ENCODE results near the gene BRAT1.
"Not testable (repeated sequence)": the region's sequence is repeated elsewhere in the genome, so short reads cannot be mapped to it uniquely, and the experiment has no call there.

BRAT1 gene

DNA sequence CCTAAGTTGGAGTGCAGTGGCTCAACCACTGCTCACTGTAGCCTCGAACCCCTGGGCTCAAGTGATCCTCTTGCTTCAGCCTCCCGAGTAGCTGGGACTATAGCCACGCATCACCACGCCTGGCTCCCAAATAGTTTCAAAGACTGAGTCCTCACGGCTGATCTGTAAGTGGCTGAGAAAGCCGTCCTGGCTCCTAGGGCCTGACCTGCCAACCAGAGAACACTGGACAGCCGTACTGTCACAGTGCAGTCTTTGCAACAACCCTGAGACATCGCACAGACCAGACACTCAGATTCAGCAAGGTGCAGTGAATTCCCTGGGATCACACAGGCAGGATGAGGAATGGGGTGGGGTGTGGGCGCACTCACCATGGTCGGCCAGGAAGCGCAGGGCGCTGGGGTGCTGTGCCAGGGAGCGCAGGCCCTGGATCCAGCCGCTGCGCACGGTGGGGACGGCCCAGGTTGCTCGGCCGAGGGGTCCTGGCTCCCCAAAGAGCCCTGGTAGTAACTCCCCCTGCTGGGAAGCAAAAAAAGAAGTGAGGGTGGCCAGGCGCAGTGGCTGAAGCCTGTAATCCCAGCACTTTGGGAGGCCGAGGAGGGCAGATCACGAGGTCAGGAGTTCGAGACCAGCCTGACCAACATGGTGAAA is 10.7 kb downstream of the BRAT1 start:
- DNase-seq (ENCODE audit: low read depth in 1 of 2, low spot score in 1 of 2) = no peak
- in situ Hi-C loops (cut with HindIII; ENCODE audit: low pct_unique_long_range_greater_than_20kb, low sequenced_read_pairs) = no loop called here
- TF ChIP-seq JUND (IDR thresholded peaks at IDR 0.05; ENCODE audit: low read depth) = no peak

DNA sequence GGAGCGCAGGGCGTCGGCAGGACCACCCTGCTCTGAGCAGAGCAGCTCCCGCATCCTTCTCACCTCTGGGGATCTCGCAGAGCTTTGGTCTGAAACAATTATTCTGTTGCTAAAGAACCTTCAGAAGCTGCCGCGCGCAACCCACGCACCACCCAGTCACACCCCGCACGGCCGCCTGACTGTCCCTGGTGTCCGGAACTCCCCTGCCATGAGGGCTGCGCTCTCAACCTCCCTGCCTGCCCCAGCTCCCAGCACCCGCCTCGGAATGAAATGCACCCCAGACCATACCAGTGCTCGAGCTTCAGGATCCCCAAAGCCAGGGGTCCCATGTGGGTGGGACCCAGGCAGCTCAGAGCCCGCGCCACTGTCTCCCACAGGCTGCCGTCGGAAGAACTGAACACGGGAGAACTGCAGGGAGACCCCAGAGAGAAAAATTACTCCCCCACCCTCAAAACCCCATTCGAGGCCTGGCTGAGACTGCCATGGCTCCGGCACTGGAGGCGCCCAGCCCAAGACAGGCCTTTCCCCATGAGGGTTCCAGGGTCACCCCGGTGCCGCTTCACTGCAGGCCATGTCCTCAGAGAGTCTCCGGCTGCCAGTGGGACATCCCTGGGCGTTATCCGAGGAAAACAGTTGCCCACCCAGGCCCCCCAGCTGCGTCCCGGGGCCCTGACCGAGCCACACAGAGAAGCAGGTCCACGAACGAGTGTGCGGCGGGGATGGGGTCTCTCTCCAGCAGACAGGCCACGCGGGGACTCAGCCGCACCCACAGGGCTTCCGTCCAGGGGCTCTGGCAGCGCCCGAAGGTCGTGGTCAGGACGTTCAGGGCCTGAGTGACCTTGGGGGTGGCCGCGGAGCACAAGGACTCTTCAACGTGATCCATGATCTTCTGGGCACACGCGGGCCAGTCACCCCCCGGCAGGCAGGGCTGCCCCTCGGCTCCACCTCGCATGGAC is 12.1 kb downstream of the BRAT1 start:
- TF ChIP-seq JUND (IDR thresholded peaks at IDR 0.05; ENCODE audit: low read depth) = no peak
- no peak for DNase-seq (ENCODE audit: low read depth in 1 of 2, low spot score in 1 of 2)
- in situ Hi-C loops (cut with HindIII; ENCODE audit: low pct_unique_long_range_greater_than_20kb, low sequenced_read_pairs) = no loop called here

DNA sequence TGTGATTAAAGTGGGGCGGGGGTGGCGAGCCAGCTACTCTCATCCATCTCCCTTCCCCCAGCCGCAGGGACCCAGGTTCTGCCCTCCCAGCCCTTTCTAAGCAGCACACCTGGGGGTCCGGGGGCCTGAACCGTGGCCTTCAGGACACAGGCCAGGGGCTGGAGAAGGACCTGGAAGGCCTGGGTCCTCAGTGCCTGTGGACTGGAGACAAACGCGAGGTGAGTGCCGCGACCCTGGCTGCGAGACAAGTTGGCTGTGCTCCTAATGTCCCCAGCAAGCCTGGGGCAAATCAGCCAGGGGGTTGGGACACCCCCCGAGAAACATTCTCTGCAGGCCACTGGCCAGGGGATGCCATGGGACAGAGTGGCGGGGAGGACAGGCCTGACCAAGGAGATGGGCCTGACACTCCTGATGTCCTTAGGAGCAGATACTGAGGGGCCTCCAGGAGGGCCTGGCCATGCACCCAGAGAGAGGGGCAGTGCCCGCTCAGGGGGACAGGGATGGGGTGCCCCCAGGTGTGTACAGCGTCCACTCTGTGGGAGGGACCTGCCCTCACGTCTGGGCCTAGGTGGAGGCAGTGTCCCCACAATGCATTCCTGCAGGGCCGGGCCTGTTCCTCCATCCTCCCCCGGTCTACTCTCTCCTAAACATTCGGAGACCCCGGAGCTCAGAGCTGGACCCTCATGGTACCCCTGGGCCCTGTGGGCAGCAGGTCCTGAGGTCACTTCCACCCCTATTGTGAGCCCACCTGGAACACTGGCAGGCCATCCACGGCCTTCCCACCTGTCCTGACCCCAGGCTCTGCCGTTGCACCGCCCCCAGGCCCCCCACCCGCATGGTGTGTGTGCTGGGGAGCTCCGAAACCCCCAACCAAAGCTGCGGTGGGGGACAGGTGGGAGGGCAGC is 13.1 kb downstream of the BRAT1 start:
- in situ Hi-C loops (cut with HindIII; ENCODE audit: low pct_unique_long_range_greater_than_20kb, low sequenced_read_pairs) = no loop called here
- no peak for TF ChIP-seq JUND (IDR thresholded peaks at IDR 0.05; ENCODE audit: low read depth)
- no peak for DNase-seq (ENCODE audit: low read depth in 1 of 2, low spot score in 1 of 2)

DNA sequence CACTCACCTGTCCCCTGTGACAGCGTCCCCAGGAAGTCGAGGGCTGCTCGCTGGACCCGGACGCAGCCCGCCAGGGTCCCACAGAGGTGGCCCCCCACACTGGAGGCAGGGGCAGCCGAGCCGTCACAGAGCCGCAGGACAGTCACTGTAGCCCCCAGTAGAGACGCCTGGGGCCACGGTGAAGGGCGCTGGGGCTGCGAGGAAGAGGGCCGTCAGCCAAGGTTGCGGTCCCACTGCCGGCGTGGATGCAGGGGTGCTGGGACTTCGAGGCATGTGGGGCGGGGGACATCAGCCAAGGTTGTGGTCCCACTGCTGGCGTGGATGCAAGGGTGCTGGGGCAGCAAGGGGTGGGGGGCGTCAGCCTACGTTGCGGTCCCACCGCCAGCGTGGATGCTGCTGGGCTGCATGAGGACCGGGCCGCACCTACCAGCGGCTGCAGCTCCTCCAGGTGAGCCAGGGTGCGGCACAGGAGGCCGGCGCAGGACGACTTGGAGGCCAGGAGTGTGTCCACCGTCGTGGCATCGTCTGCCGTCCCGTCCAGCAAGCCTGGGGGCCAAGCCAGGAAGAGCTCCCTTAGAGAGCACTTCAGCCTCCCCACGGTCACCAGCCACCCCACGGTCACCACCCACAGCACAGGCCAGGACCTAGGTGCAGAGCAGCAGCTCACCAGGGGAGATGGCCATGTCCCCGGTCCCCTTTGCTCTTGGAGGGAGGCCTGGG is 13.9 kb downstream of the BRAT1 start:
- DNase-seq (ENCODE audit: low read depth in 1 of 2, low spot score in 1 of 2) = no peak

DNA sequence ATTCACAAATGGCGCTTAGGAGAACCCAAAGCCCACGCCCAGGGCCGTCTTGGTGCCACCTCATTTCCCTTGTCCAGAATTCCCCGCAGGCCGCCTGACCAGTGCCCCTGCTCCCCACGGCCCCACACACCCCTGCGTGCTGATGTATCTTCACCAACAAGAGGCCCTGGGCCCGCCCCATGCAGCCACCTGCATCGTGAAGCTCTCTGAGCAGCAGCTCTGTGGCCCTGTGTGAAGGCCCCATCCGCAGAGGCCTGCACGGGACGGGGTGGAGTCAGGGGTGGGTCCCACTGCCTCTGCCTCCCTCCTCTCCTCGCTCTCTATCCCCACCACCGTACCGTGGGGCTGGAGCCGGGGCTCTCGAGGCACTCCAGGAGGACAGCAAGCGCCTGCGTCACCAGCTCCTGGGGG is 14.7 kb downstream of the BRAT1 start:
- DNase-seq (ENCODE audit: low read depth in 1 of 2, low spot score in 1 of 2) = no peak
- in situ Hi-C loops (cut with HindIII; ENCODE audit: low pct_unique_long_range_greater_than_20kb, low sequenced_read_pairs) = no loop called here
- no peak for TF ChIP-seq JUND (IDR thresholded peaks at IDR 0.05; ENCODE audit: low read depth)

More for the DNA sequence above, 13.9 kb downstream of the BRAT1 start:
- TF ChIP-seq JUND (IDR thresholded peaks at IDR 0.05; ENCODE audit: low read depth) = no peak
- in situ Hi-C loops (cut with HindIII; ENCODE audit: low pct_unique_long_range_greater_than_20kb, low sequenced_read_pairs) = no loop called here

DNA sequence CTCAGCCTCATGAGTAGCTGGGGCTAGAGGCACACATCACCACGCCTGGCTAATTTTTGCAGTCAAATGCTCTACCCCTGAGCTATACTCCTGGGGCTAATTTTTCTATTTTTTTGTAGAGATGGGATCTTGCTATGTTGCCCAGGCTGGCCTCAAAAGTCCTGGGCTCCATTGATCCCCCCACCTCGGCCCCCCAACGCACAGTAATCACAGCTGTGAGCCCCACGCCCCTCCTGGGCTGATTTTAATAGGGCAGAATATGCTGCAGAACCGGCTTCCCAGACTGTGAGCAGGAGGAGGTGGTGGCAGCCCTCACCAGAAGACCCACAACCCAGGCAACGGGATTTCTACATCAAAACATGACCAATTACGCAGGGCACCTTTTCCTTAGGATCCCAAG is 15.2 kb downstream of the BRAT1 start:
- in situ Hi-C loops (cut with HindIII; ENCODE audit: low pct_unique_long_range_greater_than_20kb, low sequenced_read_pairs) = no loop called here
- no peak for DNase-seq (ENCODE audit: low read depth in 1 of 2, low spot score in 1 of 2)

DNA sequence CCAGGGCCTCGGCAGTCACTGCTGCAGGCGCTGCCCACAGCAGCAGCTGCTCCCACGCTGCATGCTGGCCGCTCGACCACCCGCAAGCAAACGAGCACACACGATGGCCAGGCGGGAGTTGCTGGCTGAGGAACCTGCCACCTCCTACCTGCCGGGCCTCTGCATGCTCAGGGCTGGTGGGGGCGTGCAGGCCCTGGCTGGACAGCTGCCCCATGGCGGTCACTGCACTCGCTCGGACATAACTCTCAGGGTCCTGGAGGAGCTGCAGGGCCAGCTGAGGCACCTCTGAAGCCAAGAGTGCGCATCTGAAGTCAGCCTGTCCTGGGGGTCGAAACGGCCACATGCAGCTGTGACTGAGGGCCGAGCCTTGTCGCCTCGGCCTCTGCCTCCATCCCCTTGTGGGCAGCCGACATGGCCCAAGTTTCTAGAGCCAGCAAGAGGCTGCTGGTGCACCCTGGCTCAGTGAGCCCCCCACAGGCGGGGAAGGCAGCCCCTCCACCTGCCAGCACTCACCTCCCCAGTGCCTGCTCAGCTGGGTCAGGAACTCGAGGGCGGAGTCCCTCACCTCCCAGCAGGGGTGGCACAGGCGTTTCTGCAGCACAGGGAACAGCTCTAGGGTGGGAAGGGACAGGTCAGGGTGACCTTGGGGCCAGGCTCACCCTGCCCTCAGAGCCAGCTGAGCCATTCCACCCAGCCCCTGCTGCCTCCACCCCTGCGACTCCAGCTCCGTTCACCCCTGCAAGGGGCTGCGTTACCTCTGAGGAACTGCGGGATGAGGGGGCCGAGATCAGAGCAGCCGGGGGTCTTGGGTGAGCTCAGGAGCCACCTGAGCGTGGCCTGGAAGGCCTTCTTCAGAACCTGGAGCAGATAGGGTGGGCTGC is 16.1 kb downstream of the BRAT1 start:
- in situ Hi-C loops (cut with HindIII; ENCODE audit: low pct_unique_long_range_greater_than_20kb, low sequenced_read_pairs) = no loop called here
- TF ChIP-seq JUND (IDR thresholded peaks at IDR 0.05; ENCODE audit: low read depth) = no peak

More for the DNA sequence above, 15.2 kb downstream of the BRAT1 start:
- no peak for TF ChIP-seq JUND (IDR thresholded peaks at IDR 0.05; ENCODE audit: low read depth)

DNA sequence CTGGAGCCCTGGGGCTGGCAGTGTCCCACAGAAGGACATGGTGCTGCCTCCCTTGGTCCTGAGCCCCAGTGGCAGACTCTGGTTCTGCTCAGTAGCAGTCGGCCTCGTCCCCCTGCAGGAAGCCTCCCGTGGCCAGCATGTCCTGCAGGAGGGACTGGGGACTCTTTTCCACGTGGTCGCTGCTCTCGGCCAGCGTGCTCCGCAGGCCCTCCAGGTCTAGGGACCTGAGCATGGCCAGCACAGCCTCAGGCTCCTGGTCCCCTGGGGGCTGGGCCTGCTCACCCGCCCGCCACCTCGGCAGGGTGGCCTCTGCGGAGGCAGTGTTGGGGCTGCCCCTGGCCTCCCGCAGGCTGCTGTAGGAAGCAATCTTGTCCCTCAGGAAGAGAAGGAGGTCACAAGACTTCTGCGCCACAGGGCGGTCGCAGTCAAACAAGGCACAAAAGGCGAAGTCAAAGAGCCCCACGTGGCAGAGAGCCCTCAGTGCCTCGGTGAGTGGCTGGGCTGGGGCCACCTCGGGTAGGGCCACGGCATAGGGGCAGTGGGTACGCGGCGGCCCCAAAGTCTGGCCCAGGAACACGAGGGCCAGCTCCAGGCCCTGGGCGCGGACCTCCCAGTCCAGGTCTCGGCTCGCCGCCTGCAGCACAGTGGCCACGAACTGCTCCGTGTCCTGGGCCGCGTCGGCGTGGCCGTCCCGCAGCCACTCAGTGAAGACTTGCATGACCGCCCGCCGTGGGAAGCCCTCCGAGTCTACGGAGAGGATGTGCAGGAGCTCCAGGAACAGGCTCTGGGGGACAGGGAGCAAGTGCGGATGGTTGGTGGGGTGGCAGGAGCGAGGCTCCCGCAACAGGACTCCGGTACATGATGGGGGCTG is 17.1 kb downstream of the BRAT1 start:
- DNase-seq (ENCODE audit: low read depth in 1 of 2, low spot score in 1 of 2) = no peak
- TF ChIP-seq JUND (IDR thresholded peaks at IDR 0.05; ENCODE audit: low read depth) = no peak
- in situ Hi-C loops (cut with HindIII; ENCODE audit: low pct_unique_long_range_greater_than_20kb, low sequenced_read_pairs) = no loop called here

More for the DNA sequence above, 16.1 kb downstream of the BRAT1 start:
- DNase-seq (ENCODE audit: low read depth in 1 of 2, low spot score in 1 of 2) = no peak

DNA sequence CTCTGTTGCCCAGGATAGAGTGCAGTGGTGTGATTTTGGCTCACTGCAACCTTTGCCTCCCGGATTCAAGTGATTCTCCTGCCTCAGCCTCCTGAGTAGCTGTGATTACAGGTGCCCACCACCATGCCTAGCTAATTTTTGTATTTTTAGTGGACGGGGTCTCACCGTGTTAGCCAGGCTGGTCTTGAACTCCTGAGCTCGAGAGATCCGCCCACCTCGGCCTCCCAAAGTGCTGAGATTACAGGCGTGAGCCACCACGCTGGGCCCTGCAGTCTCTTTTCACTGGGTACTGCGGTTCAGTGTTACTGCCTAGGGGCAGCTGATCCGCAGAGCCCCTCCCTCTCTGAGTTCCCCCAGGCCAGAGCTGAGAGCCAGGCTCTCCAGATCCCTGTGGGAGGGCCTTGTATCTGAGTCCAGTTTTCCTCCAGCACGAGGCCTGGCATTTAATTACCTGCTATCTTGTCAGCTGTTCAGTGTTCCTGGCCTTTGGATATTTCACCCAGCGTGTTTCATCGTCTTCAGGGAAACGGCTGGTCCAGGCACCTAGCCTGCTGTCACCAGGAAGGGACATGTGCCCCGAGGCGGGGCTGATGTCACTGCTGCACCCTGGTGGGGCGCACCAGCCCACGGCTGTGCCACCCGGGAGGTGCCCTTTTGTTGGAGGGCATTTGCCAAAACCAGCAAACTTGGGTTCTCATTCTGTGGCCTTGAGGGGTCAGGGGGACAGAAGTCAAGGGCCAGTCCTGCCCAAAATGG is 19.3 kb downstream of the BRAT1 start:
- DNase-seq (ENCODE audit: low read depth in 1 of 2, low spot score in 1 of 2); in situ Hi-C loops (cut with HindIII; ENCODE audit: low pct_unique_long_range_greater_than_20kb, low sequenced_read_pairs): not testable (repeated sequence)

DNA sequence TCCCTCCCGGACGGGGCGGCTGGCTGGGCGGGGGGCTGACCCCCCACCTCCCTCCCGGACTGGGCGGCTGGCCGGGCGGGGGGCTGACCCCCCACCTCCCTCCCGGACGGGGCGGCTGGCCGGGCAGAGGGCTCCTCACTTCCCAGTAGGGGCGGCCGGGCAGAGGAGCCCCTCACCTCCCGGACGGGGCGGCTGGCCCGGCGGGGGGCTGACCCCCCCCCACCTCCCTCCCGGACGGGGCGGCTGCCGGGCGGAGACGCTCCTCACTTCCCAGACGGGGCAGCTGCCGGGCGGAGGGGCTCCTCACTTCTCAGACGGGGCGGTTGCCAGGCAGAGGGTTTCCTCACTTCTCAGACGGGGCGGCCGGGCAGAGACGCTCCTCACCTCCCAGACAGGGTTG is 21.1 kb downstream of the BRAT1 start:
- in situ Hi-C loops (cut with HindIII; ENCODE audit: low pct_unique_long_range_greater_than_20kb, low sequenced_read_pairs); DNase-seq (ENCODE audit: low read depth in 1 of 2, low spot score in 1 of 2): not testable (repeated sequence)

DNA sequence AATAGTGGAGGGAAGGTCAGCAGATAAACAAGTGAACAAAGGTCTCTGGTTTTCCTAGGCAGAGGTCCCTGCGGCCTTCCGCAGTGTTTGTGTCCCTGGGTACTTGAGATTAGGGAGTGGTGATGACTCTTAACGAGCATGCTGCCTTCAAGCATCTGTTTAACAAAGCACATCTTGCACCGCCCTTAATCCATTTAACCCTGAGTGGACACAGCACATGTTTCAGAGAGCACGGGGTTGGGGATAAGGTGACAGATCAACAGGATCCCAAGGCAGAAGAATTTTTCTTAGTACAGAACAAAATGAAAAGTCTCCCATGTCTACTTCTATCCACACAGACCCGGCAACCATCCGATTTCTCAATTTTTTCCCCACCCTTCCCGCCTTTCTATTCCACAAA is 21.8 kb downstream of the BRAT1 start:
- DNase-seq (ENCODE audit: low read depth in 1 of 2, low spot score in 1 of 2); in situ Hi-C loops (cut with HindIII; ENCODE audit: low pct_unique_long_range_greater_than_20kb, low sequenced_read_pairs): not testable (repeated sequence)

DNA sequence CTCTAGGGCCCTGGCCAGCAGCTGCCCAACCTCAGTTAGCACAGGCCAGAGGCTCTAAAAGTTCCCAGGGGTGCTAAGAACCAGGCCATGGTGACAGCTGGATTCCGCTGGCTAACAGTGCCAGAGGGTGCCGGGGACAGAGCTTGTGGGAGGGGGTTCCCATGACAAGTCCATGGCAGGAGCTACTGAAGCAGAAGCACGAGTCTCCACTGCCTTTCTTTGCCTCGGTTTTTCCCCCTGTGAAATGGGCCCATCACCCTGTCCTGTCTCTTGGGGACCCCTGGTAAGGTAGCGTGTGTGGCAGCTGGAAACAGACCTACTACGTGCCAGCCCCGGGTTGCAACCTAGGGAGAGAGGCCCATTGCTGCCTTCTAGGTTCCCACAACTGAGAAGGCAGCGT is 22.5 kb downstream of the BRAT1 start:
- DNase-seq (ENCODE audit: low read depth in 1 of 2, low spot score in 1 of 2); in situ Hi-C loops (cut with HindIII; ENCODE audit: low pct_unique_long_range_greater_than_20kb, low sequenced_read_pairs): not testable (repeated sequence)

DNA sequence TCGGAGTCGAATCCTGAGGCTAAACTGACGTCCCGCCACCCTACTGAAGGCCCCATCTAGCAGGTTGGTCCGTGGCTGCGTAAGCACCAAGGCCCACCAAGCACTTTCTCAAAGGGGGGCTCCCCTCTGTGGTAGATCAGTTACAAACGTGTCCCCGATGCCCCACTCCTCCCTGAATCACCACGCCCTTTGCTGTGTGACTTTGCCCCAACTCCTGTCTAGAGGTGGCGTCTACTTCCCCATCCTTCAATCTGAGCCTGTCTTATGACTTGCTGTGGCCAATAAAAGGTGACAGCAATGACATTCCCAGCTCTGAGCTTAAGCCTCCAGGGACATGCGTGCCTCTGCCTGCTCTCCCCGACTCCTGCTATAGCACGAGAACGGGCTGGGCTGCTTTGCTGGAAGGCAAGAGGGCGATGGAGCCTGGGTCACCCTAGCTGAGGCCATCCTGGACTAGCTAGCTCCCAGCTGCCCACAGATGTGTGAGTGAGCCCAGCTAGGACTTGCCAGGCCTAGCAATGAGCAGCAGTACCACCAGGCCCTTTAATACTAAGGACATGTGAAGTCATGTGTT is 23.0 kb downstream of the BRAT1 start:
- in situ Hi-C loops (cut with HindIII; ENCODE audit: low pct_unique_long_range_greater_than_20kb, low sequenced_read_pairs); DNase-seq (ENCODE audit: low read depth in 1 of 2, low spot score in 1 of 2): not testable (repeated sequence)

DNA sequence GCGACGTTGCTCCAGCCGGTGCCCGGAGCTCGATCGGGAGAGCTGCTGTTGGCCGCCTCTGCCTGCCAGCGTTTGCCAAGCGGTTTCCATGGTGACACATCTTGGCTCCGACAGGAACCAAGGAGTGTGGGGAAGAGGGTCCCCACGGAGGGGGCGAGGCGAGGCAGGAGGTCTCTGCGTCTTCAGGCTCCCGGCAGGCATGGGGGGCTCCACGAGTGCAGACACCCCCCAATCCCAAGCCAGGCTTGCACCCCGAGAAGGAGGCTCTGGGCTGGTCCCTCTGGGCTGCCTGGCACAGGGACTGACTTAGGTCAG is 23.6 kb downstream of the BRAT1 start:
- DNase-seq (ENCODE audit: low read depth in 1 of 2, low spot score in 1 of 2); in situ Hi-C loops (cut with HindIII; ENCODE audit: low pct_unique_long_range_greater_than_20kb, low sequenced_read_pairs): not testable (repeated sequence)
